K562 (cell line): ENCODE data around the gene LRRC26. TPM values are rescaled to one million over a fixed set of nuclear protein-coding genes. Genes with fewer than 3 reads are reported as not detected.

Source experiments
- ARID2 ChIP-seq: fragments of 450-650 bp; IDR thresholded peaks from 2 replicates; pipeline ENCODE4 v1.6.1; 2017; ENCODE audit warnings: antibody characterized with exemption, mild to moderate bottlenecking
- BDP1 ChIP-seq: IDR thresholded peaks from 3 replicates; pipeline ENCODE4 v1.6.1; 2011; ENCODE audit not compliant: insufficient read length, insufficient read depth
- HDAC8 ChIP-seq: fragments of 450-650 bp; IDR thresholded peaks from 2 replicates; pipeline ENCODE4 v1.6.1; 2016; ENCODE audit warnings: mild to moderate bottlenecking, missing genetic modification characterization, moderate library complexity, missing compliant biosample characterization
- HMBOX1 ChIP-seq: sonication (generic); IDR thresholded peaks from 2 replicates; pipeline ENCODE4 v1.6.1; 2016
- L3MBTL2 ChIP-seq: fragments of 450-650 bp; IDR thresholded peaks from 2 replicates; pipeline ENCODE4 v1.6.1; 2016; ENCODE audit warnings: mild to moderate bottlenecking, moderate library complexity
- MAZ ChIP-seq, 2 experiments: fragments of 450-650 bp in 1 of 2; sonication (generic) in 1 of 2; formaldehyde crosslinking; IDR thresholded peaks in 1 of 2; conservative IDR thresholded peaks in 1 of 2; 2 replicates each; pipeline versions ENCODE4 v1.4.0 to v1.5.0; 2020; ENCODE audit warnings: mild to moderate bottlenecking in 1 of 2, missing genetic modification reagents in 1 of 2
- NR2F6 ChIP-seq: fragments of 450-650 bp; formaldehyde crosslinking; IDR thresholded peaks from 2 replicates; pipeline ENCODE4 v1.4.0; 2020; ENCODE audit warnings: mild to moderate bottlenecking
- POLR2H ChIP-seq: IDR thresholded peaks from 2 replicates; pipeline ENCODE4 v1.6.1; 2016; ENCODE audit warnings: missing genetic modification characterization, low read depth, mild to moderate bottlenecking, control low read depth, missing compliant biosample characterization, moderate library complexity
- TEAD4 ChIP-seq, 2 experiments: sonication (generic) in 1 of 2; formaldehyde crosslinking in 1 of 2; IDR thresholded peaks; 2 replicates each; pipeline versions ENCODE4 v1.6.1 to v1.8.0; 2012 to 2022; ENCODE audit warnings: borderline replicate concordance in 1 of 2, inconsistent platforms in 1 of 2, low read length in 1 of 2, mild to moderate bottlenecking in 1 of 2, missing genetic modification reagents in 1 of 2
- THAP7 ChIP-seq: fragments of 250-450 bp; sonication (Bioruptor Pico); IDR thresholded peaks from 2 replicates; pipeline ENCODE4 v1.5.0; 2021
- ZBTB34 ChIP-seq: fragments of 250-450 bp; sonication (Bioruptor Pico); IDR thresholded peaks from 2 replicates; pipeline ENCODE4 v1.8.0; 2021; ENCODE audit warnings: mild to moderate bottlenecking, moderate library complexity
- ZNF133 ChIP-seq: fragments of 250-450 bp; sonication (Bioruptor Pico); IDR thresholded peaks from 2 replicates; pipeline ENCODE4 v1.4.0; 2020; ENCODE audit warnings: mild to moderate bottlenecking
- ZNF217 ChIP-seq: sonication (generic); formaldehyde crosslinking; IDR thresholded peaks from 2 replicates; pipeline ENCODE4 v1.8.0; 2022; ENCODE audit warnings: mild to moderate bottlenecking, missing genetic modification reagents
- ZNF785 ChIP-seq: fragments of 250-450 bp; sonication (Bioruptor Pico); IDR thresholded peaks from 2 replicates; pipeline ENCODE4 v1.4.0; 2020; ENCODE audit warnings: mild to moderate bottlenecking
- polyA plus RNA-seq, 8 experiments: library from polyadenylated mRNA; depleted of rRNA in 4 of 8; stranded (reverse) in 5 of 8; unstranded in 3 of 8; fragments of >200 nt; fragmentation: Nextera tagmentation in 2 of 8; fragmentation: Illumina TruSeq in 1 of 8; extraction: Ambion mirVana in 2 of 8; extraction: Trizol in 1 of 8; gene quantifications; 2 replicates each; pipeline versions ENCODE4 v1.2.1 to v1.2.3, GENCODE V29; 2011 to 2014; ENCODE audit warnings: inconsistent platforms in 1 of 8, missing spikeins in 1 of 8
- total RNA-seq, 7 experiments: library from RNA; depleted of rRNA in 6 of 7; stranded (reverse); fragments of >200 nt in 6 of 7; fragmentation: Illumina TruSeq in 2 of 7; extraction: Trizol in 2 of 7; gene quantifications; 2 replicates each; pipeline versions ENCODE4 v1.2.1 to v1.2.3, GENCODE V29; 2011 to 2021; ENCODE audit warnings: low replicate concordance in 1 of 7
- TF ChIP-seq, protein P1 (sequence below): fragments of 250-450 bp; sonication (Bioruptor Pico); IDR thresholded peaks from 2 replicates; pipeline ENCODE4 v1.9.0; 2021; ENCODE audit warnings: mild to moderate bottlenecking
- TF ChIP-seq, protein P2 (sequence below): sonication (generic); formaldehyde crosslinking; IDR thresholded peaks from 2 replicates; pipeline ENCODE4 v1.8.0; 2022; ENCODE audit warnings: missing genetic modification reagents, mild to moderate bottlenecking, borderline replicate concordance
- TF ChIP-seq, protein P3 (sequence below): fragments of 450-650 bp; formaldehyde crosslinking; conservative IDR thresholded peaks from 2 replicates; pipeline ENCODE4 v1.4.0; 2022; ENCODE audit warnings: mild to moderate bottlenecking, missing genetic modification characterization
- TF ChIP-seq, protein P4 (sequence below): fragments of 250-450 bp; sonication (Bioruptor Pico); IDR thresholded peaks from 2 replicates; pipeline ENCODE4 v1.4.0; 2020; ENCODE audit warnings: mild to moderate bottlenecking, moderate library complexity, borderline replicate concordance

Gene LRRC26
- total and polyA plus RNA-seq, 9 of the 15 experiments (the other 6 are each of a cell fraction or from before 2014, with no cell fraction given): not detected

DNA sequence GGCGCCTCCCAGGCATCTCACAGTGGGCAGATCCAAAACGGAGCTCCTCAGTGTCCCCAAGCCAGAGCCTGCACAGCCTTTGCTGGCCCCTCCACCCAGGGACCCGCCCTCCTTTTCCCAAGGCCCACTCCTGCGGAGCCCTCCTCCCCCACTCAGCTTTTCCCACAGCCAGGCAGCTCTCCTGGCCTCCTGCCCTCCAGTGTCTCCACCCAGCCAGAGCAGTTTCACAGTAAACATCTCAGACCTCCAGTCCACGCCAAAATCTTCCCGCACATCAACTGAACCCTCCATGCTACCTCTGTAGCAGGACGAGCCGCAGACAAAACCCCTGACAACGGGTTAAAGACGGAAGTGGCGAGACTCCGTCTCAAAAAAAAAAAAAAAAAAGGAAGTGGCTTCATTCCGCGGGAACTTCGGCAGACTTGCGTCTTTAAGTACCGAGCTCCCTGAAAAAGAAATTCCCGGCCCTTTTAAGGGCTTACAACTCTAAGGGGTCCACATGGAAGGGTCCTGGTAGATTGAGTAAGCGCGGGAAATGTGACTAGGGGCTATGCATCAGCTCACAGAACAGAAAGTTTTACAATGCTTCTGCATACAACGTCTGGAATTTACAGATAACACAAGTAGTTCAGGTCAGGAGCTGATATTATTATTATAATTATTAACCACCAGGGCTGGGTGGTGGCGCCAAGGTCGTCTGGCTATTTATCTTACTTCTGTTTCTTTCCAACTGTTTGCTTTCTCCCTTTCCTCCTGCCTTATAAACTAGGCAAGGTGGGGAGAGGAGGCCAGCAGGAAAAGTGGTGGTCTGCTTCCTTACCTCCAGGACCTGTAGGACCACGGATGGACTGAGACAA, 42.3 kb downstream of the LRRC26 start (continued):
- TF ChIP-seq HMBOX1 (no peak), BDP1 (no peak), L3MBTL2 (peak; percentile 64), MAZ (CRISPR knock-in tag; conservative IDR thresholded peaks at IDR 0.05 in 1 of 2, IDR thresholded peaks at IDR 0.05 in 1 of 2) (peak in 1 of 2 experiments; percentile 31; a peak in 1 of 4 replicates), ZNF785 (CRISPR knock-in tag) (no peak), ZBTB34 (CRISPR knock-in tag) (no peak), NR2F6 (CRISPR knock-in tag) (no peak), HDAC8 (tag) (no peak), ZNF133 (CRISPR knock-in tag) (no peak), TEAD4 (IDR thresholded peaks at IDR 0.05; ENCODE audit: low read length) (peak; percentile 34; the same call in 1 of the 2 replicates), TEAD4 (CRISPR knock-in tag; IDR thresholded peaks at IDR 0.05; ENCODE audit: borderline replicate concordance) (no peak), POLR2H (peak; percentile 54; the same call in 1 of the 2 replicates), ZNF217 (CRISPR knock-in tag) (no peak), THAP7 (no peak), ARID2 (no peak)
- TF ChIP-seq, protein P1, sequence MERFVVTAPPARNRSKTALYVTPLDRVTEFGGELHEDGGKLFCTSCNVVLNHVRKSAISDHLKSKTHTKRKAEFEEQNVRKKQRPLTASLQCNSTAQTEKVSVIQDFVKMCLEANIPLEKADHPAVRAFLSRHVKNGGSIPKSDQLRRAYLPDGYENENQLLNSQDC (CRISPR knock-in tag): no peak
- TF ChIP-seq, protein P2, sequence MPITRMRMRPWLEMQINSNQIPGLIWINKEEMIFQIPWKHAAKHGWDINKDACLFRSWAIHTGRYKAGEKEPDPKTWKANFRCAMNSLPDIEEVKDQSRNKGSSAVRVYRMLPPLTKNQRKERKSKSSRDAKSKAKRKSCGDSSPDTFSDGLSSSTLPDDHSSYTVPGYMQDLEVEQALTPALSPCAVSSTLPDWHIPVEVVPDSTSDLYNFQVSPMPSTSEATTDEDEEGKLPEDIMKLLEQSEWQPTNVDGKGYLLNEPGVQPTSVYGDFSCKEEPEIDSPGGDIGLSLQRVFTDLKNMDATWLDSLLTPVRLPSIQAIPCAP (CRISPR knock-in tag): no peak
- TF ChIP-seq, protein P3, sequence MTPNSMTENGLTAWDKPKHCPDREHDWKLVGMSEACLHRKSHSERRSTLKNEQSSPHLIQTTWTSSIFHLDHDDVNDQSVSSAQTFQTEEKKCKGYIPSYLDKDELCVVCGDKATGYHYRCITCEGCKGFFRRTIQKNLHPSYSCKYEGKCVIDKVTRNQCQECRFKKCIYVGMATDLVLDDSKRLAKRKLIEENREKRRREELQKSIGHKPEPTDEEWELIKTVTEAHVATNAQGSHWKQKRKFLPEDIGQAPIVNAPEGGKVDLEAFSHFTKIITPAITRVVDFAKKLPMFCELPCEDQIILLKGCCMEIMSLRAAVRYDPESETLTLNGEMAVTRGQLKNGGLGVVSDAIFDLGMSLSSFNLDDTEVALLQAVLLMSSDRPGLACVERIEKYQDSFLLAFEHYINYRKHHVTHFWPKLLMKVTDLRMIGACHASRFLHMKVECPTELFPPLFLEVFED (CRISPR knock-in tag): no peak
- TF ChIP-seq, protein P4, sequence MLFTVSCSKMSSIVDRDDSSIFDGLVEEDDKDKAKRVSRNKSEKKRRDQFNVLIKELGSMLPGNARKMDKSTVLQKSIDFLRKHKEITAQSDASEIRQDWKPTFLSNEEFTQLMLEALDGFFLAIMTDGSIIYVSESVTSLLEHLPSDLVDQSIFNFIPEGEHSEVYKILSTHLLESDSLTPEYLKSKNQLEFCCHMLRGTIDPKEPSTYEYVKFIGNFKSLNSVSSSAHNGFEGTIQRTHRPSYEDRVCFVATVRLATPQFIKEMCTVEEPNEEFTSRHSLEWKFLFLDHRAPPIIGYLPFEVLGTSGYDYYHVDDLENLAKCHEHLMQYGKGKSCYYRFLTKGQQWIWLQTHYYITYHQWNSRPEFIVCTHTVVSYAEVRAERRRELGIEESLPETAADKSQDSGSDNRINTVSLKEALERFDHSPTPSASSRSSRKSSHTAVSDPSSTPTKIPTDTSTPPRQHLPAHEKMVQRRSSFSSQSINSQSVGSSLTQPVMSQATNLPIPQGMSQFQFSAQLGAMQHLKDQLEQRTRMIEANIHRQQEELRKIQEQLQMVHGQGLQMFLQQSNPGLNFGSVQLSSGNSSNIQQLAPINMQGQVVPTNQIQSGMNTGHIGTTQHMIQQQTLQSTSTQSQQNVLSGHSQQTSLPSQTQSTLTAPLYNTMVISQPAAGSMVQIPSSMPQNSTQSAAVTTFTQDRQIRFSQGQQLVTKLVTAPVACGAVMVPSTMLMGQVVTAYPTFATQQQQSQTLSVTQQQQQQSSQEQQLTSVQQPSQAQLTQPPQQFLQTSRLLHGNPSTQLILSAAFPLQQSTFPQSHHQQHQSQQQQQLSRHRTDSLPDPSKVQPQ (CRISPR knock-in tag): no peak
